ENCODE measurements around the gene ELAVL2.

Gene ELAVL2

DNA sequence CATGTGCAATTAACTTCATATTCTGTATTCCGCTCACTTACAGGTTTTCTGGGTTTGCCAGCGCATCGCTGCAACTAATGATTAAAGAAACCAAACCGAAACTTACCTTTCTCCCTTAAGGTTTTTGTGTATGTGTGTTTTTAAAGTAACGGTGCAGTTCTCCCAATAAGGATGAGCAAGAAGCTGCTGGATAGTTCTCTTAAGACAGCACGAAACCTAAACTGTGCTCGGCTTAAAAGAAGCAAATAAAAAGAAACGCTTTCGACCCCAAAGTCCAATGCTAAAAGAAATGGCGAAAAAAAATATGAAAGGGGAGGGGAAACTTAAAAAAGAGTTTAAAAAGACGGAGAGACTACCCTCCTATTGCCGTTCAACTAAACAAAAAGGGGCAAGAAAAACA lies 340 bp downstream of the ELAVL2 start:
- TF ChIP-seq, protein P1, sequence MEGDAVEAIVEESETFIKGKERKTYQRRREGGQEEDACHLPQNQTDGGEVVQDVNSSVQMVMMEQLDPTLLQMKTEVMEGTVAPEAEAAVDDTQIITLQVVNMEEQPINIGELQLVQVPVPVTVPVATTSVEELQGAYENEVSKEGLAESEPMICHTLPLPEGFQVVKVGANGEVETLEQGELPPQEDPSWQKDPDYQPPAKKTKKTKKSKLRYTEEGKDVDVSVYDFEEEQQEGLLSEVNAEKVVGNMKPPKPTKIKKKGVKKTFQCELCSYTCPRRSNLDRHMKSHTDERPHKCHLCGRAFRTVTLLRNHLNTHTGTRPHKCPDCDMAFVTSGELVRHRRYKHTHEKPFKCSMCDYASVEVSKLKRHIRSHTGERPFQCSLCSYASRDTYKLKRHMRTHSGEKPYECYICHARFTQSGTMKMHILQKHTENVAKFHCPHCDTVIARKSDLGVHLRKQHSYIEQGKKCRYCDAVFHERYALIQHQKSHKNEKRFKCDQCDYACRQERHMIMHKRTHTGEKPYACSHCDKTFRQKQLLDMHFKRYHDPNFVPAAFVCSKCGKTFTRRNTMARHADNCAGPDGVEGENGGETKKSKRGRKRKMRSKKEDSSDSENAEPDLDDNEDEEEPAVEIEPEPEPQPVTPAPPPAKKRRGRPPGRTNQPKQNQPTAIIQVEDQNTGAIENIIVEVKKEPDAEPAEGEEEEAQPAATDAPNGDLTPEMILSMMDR (IDR thresholded peaks at IDR 0.05; ENCODE audit: control insufficient read depth, extremely low read depth, insufficient read depth), result no peak
- no peak for DNase-seq (ENCODE audit: low read depth)
- peak overlapping the region; percentile 65 for H3K4me3 ChIP-seq (ENCODE audit: low read depth, low read length)

DNA sequence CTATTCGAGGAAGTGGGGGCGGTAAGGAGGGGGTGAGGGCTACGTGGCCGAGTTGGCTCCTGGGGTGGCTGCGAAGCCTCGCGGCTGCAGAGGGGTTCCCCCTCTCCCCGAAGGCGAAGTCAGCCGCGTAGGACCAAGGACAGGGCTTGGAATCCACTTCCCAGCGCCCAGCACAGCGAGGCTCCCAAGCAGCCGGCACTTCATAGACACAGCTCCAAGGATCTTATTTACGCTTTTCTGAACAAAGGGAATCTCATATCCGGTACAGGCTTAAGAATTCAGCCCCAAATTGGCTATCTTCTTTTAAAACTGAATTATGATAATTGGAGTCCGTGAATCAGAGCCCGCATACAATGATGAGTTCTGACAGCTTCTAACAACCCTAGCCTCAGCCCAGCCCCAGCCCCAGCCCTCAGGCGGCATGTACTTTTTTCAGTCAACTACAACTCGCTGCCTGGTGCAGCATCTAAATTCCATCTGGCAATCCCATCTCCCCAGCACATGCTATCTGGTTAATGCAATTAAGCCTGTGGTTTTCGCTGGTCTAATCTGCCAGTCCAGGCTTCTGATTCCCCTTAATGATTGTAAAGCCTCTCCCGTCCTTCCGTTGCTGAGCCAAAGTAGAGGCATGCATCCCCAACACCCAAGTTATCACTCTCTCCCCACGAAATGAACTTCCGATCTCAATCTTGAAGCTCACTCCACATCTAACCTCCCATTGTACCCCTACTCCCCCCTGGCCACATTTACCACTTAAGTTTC lies 1.0 kb downstream of the ELAVL2 start:
- no peak for DNase-seq (ENCODE audit: low read depth)
- peak overlapping the region; percentile 65 for H3K4me3 ChIP-seq (ENCODE audit: low read depth, low read length)

DNA sequence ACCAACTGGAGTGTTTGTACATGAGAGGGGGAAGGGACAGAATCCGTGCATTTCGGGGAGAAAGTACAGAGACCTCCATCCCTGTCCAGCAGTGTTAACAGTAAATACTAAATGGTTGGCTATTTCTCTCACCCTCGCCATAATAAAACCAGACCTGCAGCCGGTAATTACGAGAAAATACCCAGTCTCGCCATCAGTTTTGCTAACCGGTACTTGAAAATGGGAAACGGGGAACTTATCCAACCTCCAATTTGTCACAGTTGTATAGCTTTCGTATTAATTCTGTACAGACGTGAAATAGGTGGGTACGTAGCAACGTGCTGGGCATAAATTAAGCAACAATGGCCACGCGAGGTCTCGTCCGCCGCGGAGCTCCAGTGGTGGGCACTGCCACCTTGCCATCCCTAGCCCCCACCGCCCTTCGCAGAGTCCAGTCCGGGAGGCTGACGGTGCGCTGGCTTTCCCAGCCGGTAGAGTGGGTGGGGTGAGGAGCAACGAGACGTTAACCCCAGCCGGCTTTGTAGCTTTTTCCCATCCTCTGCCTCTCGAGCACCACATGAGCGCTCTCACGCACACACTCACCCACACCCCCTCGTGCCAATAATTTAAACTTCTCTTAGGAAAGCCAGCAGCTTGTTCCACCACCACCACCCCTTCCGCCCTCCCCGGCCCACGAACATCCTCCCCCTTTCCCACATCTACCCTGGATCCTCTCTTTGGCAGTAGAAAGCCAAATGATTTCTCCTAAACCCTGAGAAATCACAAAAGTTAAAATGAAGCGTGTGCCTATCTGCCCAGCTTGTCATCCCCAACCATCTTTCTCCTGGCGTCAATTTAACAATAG lies 1.8 kb downstream of the ELAVL2 start:
- TF ChIP-seq, protein P1 (IDR thresholded peaks at IDR 0.05; ENCODE audit: control insufficient read depth, extremely low read depth, insufficient read depth), result no peak
- H3K4me3 ChIP-seq (ENCODE audit: low read depth, low read length), result peak overlapping the region; percentile 65; the same call in 1 of the 2 replicates
- DNase-seq (ENCODE audit: low read depth), result no peak

More for the DNA sequence above, 1.0 kb downstream of the ELAVL2 start:
- TF ChIP-seq, protein P1 (IDR thresholded peaks at IDR 0.05; ENCODE audit: control insufficient read depth, extremely low read depth, insufficient read depth), result no peak

DNA sequence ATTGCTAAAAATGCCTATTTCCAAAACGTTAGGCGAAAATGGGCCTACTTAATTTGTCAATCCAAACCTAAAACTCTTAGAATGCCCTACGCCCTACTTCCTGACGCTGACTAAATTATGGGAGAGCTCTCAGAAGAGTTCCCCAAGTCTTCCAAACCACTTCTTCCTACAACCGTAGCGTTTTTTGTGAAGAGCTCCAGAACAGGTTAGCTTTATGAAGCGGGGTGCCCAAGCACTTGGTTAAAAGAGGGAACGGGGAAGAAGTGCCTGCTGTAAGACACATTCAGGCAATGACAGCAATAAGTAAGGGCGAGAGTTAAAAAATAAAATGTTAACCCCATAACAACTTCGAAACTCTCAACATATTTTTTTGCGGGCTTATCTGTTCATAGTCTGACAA lies 2.8 kb downstream of the ELAVL2 start:
- TF ChIP-seq, protein P1 (IDR thresholded peaks at IDR 0.05; ENCODE audit: control insufficient read depth, extremely low read depth, insufficient read depth), result no peak
- H3K4me3 ChIP-seq (ENCODE audit: low read depth, low read length), result no peak overlapping the region
- DNase-seq (ENCODE audit: low read depth), result no peak

DNA sequence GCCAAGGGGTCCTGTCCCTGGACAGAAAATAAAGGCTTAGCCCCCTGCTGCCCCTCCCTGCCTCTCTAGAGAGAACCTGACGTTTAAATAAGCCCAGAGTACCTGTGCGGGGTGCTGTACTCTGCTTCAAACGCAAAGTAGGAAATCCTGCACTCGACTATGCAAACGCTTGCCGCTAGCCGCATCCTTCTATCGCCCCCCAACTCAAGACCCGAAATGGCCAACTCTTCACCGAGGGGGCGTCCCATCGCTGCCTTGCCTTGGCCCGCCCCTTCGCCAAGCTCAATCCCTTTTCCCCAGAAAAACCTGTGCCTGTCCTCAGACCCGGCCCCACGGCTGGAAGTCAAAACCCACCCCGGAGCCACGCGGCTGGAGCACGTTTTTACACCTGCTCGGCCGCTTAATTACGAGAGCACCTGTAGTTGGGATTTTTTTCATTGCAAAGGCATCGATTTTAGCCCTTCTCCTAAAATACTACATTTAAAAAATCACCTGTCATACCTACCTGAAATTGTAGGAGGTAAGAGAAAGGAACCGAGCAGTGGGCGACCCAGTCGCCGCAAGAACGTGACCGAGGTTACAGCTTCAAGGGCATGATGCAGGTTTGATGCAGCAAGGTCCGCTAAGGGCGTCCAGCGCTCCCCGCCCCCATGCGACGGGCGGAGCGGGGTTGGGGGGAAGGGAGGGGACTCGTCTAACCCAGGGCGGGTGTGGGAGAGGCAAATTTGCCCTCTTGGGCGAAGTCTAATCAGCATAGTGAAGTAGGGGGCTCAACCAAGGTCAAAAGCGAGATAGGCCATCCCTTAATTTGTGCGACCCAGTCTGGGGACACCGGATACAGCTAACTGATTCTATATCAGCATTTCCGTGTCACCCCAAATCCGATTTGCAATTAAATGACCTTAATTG lies 3.5 kb downstream of the ELAVL2 start:
- TF ChIP-seq, protein P1 (IDR thresholded peaks at IDR 0.05; ENCODE audit: control insufficient read depth, extremely low read depth, insufficient read depth), result no peak
- peak overlapping the region; percentile 45 for H3K4me3 ChIP-seq (ENCODE audit: low read depth, low read length)
- no peak for DNase-seq (ENCODE audit: low read depth)

DNA sequence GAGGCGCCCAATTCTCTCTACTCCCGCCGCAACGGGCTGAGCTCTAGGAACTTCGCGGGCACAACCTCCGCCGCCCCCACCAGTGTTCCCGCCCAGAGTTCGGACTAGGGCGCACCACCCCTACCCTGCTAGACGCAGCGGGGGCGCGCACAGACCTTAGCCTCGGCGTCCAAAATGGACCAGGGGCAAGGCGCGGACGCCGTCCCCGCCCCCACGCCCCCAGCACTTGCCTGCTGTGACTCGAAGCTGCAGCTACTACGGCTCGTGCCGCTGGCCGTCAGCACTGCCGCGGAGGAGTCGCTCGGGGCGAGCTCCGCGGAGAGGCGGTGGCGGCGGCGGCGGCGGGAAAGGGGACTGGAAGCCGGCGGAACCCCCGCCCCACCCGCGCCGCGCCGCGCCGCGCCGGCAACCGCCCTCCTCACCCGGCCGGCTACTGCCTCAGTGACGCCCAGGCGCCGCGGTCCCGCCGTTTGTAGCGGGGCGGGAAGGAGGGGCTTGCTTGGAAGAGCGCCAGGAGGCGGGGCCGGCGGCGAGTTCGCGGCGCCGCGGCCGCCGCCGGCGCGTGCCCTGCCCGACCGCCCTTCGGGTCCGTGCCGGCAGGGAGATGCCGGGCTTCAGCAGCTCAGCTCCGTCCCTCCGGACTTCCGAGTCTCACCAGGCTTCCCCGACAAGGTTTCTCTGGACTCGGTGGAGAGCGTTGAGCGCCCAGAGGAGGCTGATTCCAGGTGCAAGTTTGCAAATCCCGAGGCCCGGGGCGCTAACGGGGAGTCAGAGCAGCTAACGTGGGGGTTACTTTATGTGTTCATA lies 4.5 kb downstream of the ELAVL2 start:
- TF ChIP-seq, protein P1 (IDR thresholded peaks at IDR 0.05; ENCODE audit: control insufficient read depth, extremely low read depth, insufficient read depth), result no peak
- DNase-seq (ENCODE audit: low read depth), result no peak
- peak overlapping the region; percentile 45 for H3K4me3 ChIP-seq (ENCODE audit: low read depth, low read length)
